HG03039 (cell line): ENCODE data around the gene TP73.

Experiments used
- ATAC-seq: cut with Tn5 transposase; IDR thresholded peaks from one replicate; pipeline ENCODE4 v1.9.1; 2021; ENCODE audit warnings: mild to moderate bottlenecking, moderate library complexity; ENCODE audit not compliant: unreplicated experiment

Gene TP73

GRCh38 chr1:3633344-3634058 is 18.8 kb upstream of the TP73 start:
- ATAC-seq = no peak

- ATAC-seq = no peak
These were observed 18.1 kb upstream of the TP73 start for GRCh38 chr1:3634059-3634800.

GRCh38 chr1:3636080-3636479 is 16.2 kb upstream of the TP73 start:
- ATAC-seq = no peak

GRCh38 chr1:3636531-3636930 is 15.8 kb upstream of the TP73 start:
- ATAC-seq = no peak

GRCh38 chr1:3638027-3638426 is 14.3 kb upstream of the TP73 start:
- ATAC-seq = no peak

GRCh38 chr1:3638676-3639075 is 13.6 kb upstream of the TP73 start:
- no peak for ATAC-seq

- no peak for ATAC-seq
These were observed 12.9 kb upstream of the TP73 start for GRCh38 chr1:3639397-3639911.

- ATAC-seq = no peak
These were observed 12.0 kb upstream of the TP73 start for GRCh38 chr1:3640121-3640837.

- no peak for ATAC-seq
These were observed 11.1 kb upstream of the TP73 start for GRCh38 chr1:3641046-3641760.

GRCh38 chr1:3641816-3642215 is 10.5 kb upstream of the TP73 start:
- no peak for ATAC-seq

- no peak for ATAC-seq
These were observed 9.2 kb upstream of the TP73 start for GRCh38 chr1:3642919-3643675.

GRCh38 chr1:3644273-3644672 is 8.0 kb upstream of the TP73 start:
- ATAC-seq = no peak

GRCh38 chr1:3645247-3645646 is 7.1 kb upstream of the TP73 start:
- no peak for ATAC-seq

- ATAC-seq = no peak
These were observed 6.5 kb upstream of the TP73 start for GRCh38 chr1:3645666-3646355.

GRCh38 chr1:3646596-3646995 is 5.7 kb upstream of the TP73 start:
- ATAC-seq = no peak

GRCh38 chr1:3649342-3650247 is 2.7 kb upstream of the TP73 start, which contains the start of gene WRAP73:
WRAP73 (minus strand) TSS chr1:3650103; CDS start chr1:3649999, 104 bp downstream.
- ATAC-seq = peak; percentile 69

- no peak for ATAC-seq
These were observed 1.9 kb upstream of the TP73 start for GRCh38 chr1:3650248-3651025.
